Measurements from ENCODE around the gene PEPD.

- no peak for TF ChIP-seq FOXA1 (IDR thresholded peaks at IDR 0.05)
- TF ChIP-seq BHLHE40 (IDR thresholded peaks at IDR 0.05; ENCODE audit: borderline replicate concordance): no peak
- TF ChIP-seq SUZ12 (IDR thresholded peaks at IDR 0.05): no peak
- no peak for TF ChIP-seq FOXM1 (IDR thresholded peaks at IDR 0.05; ENCODE audit: borderline replicate concordance)
- no peak for TF ChIP-seq CTBP1 (IDR thresholded peaks at IDR 0.05; ENCODE audit: borderline replicate concordance)
- TF ChIP-seq L3MBTL2 (conservative IDR thresholded peaks at IDR 0.05): no peak
- TF ChIP-seq TARDBP (IDR thresholded peaks at IDR 0.05): no peak
- TF ChIP-seq FOXK2 (IDR thresholded peaks at IDR 0.05): no peak
These were observed 80.9 kb downstream of the PEPD start for GRCh38 chr19:33440682-33441081.

All from HEK293T (cell line).